ENCODE results near the gene CLEC18C. TPM values are rescaled to one million over a fixed set of nuclear protein-coding genes. Genes with fewer than 3 reads are reported as not detected.

The CLEC18C gene
- total RNA-seq, 1 experiment from 2014 or later: 0.59 TPM

DNA sequence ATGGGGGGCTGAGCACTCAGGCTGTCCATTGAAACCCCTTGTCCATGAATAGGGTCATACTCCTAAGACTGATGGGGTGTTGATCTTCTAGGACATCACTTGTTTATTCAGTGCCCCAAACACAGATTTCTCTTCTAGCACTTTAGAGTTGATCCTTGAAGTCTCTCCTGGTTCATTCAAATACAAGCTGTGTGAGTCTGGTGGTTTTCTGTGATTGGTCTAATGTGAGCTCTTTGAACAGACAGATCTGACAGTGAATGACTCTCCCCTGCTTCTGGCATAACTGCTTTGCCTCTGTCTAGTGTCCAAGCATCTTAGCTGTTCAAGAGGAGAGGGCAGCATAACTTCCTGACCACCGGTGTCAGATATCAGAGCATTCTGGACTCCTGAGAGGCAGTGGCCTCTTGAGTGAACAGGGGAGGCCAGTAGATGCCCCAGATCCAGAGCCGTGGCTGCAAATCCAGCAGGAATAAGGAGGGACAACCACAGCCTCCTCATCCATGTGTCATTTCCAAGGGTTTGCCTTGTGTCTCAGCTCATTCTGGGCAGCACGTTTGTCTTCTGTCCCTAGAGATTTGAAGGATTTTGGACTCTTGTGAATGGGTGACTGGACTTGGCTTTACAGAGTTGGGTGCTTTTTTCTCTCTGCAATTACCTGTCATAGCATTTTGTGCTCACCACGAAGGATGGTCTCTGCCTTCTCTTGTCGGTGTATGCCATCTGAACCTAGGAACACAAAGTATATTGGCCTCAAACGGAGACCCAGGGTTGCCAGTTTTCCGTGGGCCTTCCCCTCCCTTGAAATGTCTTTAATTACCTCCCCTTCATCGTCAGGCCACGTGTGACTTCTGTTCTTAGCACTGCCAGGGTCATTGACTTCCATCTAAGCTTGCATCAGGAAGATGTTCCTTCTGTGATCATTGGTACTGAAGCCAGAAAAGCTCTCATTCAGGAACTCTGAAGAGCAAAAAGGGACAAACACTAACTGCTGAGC lies 13.9 kb upstream of the CLEC18C start (continued):
- no peak for TF ChIP-seq ELF1 (IDR thresholded peaks at IDR 0.05; ENCODE audit: borderline replicate concordance, low read depth)

DNA sequence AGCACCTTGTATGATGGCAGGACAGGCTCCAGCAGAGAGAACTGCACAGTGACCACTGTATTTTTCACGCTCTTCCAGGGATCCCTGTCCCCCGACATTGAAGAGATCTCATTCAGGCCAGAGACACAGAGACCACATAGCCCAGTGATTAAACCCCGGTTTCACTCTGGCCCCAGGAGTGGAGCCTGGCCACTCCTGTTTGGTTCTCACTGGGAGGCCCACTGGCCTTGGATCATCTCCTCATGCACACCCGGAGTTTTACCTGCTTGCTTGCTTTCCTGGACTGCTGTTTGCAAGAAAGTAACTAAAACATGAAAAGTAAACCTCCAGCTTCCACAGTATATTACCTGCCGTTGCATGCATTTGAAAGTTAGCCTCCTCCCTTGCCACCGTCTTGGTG lies 13.2 kb upstream of the CLEC18C start:
- ChIA-PET CTCF (no interaction called here), POLR2A (no interaction called here), RAD21 (ENCODE audit: low non-redundant PET in 1 of 2, low total read pairs in 2 of 2, uncharacterized antibody in 2 of 2, unreplicated experiment in 2 of 2) (no interaction called here)
- H2AFZ ChIP-seq (ENCODE audit: low read depth, low read length, poor library complexity, severe bottlenecking): no peak overlapping the region
- no TSS peak for BruUV-seq (replicated peaks)
- H3K79me2 ChIP-seq (ENCODE audit: insufficient read depth, low read length): no peaks in the 10 kb centered on the region
- H3K9ac ChIP-seq (ENCODE audit: low read length): no peak overlapping the region
- H3K9me2 ChIP-seq (ENCODE audit: insufficient read depth): no peaks in the 10 kb centered on the region
- ATAC-seq (no peak), DNase-seq (ENCODE audit: low read depth, low spot score) (no peak)
- H3K9me3 ChIP-seq (ENCODE audit: control insufficient read depth in 1 of 2, insufficient read depth in 1 of 2, low read depth in 1 of 2, low read length in 2 of 2): no peaks in the 10 kb centered on the region
- H3K4me3 ChIP-seq (replicated peaks in 1 of 2; ENCODE audit: low read depth in 1 of 2, low read length in 2 of 2): no peak overlapping the region
- H3K4me1 ChIP-seq (ENCODE audit: control insufficient read depth in 1 of 2, insufficient read depth in 2 of 2, low read length in 2 of 2): peaks cover 6 to 9% of the 10 kb centered on the region in 2 experiments; a peak in 3 of 4 replicates
- H3K27ac ChIP-seq (ENCODE audit: low read depth, low read length): no peak overlapping the region
- H3K27me3 ChIP-seq (ENCODE audit: insufficient read depth, low read length): no peaks in the 10 kb centered on the region
- H4K20me1 ChIP-seq (ENCODE audit: insufficient read depth): no peaks in the 10 kb centered on the region
- no peak overlapping the region for H3K4me2 ChIP-seq (ENCODE audit: low read length)
- H3K36me3 ChIP-seq (ENCODE audit: control insufficient read depth in 1 of 2, insufficient read depth in 2 of 2, low read length in 2 of 2): peaks cover 26 to 42% of the 10 kb centered on the region in 2 experiments; a peak in 3 of 4 replicates
- intact Hi-C loops (cut with micrococcal nuclease): loop anchor here (10.0 kb wide), 1 partner anchor 94 kb away; the partner anchor contains the start of gene EXOSC6
- TF ChIP-seq, protein P1, sequence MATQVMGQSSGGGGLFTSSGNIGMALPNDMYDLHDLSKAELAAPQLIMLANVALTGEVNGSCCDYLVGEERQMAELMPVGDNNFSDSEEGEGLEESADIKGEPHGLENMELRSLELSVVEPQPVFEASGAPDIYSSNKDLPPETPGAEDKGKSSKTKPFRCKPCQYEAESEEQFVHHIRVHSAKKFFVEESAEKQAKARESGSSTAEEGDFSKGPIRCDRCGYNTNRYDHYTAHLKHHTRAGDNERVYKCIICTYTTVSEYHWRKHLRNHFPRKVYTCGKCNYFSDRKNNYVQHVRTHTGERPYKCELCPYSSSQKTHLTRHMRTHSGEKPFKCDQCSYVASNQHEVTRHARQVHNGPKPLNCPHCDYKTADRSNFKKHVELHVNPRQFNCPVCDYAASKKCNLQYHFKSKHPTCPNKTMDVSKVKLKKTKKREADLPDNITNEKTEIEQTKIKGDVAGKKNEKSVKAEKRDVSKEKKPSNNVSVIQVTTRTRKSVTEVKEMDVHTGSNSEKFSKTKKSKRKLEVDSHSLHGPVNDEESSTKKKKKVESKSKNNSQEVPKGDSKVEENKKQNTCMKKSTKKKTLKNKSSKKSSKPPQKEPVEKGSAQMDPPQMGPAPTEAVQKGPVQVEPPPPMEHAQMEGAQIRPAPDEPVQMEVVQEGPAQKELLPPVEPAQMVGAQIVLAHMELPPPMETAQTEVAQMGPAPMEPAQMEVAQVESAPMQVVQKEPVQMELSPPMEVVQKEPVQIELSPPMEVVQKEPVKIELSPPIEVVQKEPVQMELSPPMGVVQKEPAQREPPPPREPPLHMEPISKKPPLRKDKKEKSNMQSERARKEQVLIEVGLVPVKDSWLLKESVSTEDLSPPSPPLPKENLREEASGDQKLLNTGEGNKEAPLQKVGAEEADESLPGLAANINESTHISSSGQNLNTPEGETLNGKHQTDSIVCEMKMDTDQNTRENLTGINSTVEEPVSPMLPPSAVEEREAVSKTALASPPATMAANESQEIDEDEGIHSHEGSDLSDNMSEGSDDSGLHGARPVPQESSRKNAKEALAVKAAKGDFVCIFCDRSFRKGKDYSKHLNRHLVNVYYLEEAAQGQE (IDR thresholded peaks at IDR 0.05; ENCODE audit: low read depth): no peak
- no peak for TF ChIP-seq SRF (IDR thresholded peaks at IDR 0.05; ENCODE audit: low read depth)
- no peak for TF ChIP-seq FOSL1 (IDR thresholded peaks at IDR 0.05; ENCODE audit: low read depth)
- no peak for TF ChIP-seq ELF1 (IDR thresholded peaks at IDR 0.05; ENCODE audit: borderline replicate concordance, low read depth)
- TF ChIP-seq, protein P2, sequence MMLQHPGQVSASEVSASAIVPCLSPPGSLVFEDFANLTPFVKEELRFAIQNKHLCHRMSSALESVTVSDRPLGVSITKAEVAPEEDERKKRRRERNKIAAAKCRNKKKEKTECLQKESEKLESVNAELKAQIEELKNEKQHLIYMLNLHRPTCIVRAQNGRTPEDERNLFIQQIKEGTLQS (IDR thresholded peaks at IDR 0.05): no peak
- no peak for TF ChIP-seq SIN3A (IDR thresholded peaks at IDR 0.05; ENCODE audit: low read depth)
- TF ChIP-seq ZFX (IDR thresholded peaks at IDR 0.05): no peak
- no peak for TF ChIP-seq CBX3 (IDR thresholded peaks at IDR 0.05; ENCODE audit: low read depth)
- no peak for TF ChIP-seq POLR2A (IDR thresholded peaks at IDR 0.05; ENCODE audit: borderline replicate concordance, extremely low read depth, insufficient read depth, insufficient read length)
- TF ChIP-seq, protein P3, sequence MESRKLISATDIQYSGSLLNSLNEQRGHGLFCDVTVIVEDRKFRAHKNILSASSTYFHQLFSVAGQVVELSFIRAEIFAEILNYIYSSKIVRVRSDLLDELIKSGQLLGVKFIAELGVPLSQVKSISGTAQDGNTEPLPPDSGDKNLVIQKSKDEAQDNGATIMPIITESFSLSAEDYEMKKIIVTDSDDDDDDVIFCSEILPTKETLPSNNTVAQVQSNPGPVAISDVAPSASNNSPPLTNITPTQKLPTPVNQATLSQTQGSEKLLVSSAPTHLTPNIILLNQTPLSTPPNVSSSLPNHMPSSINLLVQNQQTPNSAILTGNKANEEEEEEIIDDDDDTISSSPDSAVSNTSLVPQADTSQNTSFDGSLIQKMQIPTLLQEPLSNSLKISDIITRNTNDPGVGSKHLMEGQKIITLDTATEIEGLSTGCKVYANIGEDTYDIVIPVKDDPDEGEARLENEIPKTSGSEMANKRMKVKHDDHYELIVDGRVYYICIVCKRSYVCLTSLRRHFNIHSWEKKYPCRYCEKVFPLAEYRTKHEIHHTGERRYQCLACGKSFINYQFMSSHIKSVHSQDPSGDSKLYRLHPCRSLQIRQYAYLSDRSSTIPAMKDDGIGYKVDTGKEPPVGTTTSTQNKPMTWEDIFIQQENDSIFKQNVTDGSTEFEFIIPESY (IDR thresholded peaks at IDR 0.05; ENCODE audit: extremely low read depth, insufficient replicate concordance, low read length): no peak
- TF ChIP-seq EGR1 (IDR thresholded peaks at IDR 0.05; ENCODE audit: low read depth): no peak
- TF ChIP-seq, protein P4, sequence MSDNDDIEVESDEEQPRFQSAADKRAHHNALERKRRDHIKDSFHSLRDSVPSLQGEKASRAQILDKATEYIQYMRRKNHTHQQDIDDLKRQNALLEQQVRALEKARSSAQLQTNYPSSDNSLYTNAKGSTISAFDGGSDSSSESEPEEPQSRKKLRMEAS (IDR thresholded peaks at IDR 0.05): no peak
- no peak for TF ChIP-seq SP1 (IDR thresholded peaks at IDR 0.05; ENCODE audit: low read depth)
- TF ChIP-seq CEBPB (IDR thresholded peaks at IDR 0.05; ENCODE audit: low read depth): no peak
- no peak for TF ChIP-seq YY1 (IDR thresholded peaks at IDR 0.05; ENCODE audit: extremely low read depth, insufficient replicate concordance, low read depth, low read length)
- TF ChIP-seq, protein P5, sequence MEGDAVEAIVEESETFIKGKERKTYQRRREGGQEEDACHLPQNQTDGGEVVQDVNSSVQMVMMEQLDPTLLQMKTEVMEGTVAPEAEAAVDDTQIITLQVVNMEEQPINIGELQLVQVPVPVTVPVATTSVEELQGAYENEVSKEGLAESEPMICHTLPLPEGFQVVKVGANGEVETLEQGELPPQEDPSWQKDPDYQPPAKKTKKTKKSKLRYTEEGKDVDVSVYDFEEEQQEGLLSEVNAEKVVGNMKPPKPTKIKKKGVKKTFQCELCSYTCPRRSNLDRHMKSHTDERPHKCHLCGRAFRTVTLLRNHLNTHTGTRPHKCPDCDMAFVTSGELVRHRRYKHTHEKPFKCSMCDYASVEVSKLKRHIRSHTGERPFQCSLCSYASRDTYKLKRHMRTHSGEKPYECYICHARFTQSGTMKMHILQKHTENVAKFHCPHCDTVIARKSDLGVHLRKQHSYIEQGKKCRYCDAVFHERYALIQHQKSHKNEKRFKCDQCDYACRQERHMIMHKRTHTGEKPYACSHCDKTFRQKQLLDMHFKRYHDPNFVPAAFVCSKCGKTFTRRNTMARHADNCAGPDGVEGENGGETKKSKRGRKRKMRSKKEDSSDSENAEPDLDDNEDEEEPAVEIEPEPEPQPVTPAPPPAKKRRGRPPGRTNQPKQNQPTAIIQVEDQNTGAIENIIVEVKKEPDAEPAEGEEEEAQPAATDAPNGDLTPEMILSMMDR (IDR thresholded peaks at IDR 0.05 in 2 of 3, conservative IDR thresholded peaks at IDR 0.05 in 1 of 3; ENCODE audit: borderline replicate concordance in 1 of 3, insufficient read depth in 1 of 3, low read depth in 2 of 3, low read length in 2 of 3): no peak
